ENCODE results near the gene TTLL8. TPM values are rescaled to one million over a fixed set of nuclear protein-coding genes. Genes with fewer than 3 reads are reported as not detected.

TTLL8 gene
- total RNA-seq, 2 donors from 2014 or later = not detected

DNA sequence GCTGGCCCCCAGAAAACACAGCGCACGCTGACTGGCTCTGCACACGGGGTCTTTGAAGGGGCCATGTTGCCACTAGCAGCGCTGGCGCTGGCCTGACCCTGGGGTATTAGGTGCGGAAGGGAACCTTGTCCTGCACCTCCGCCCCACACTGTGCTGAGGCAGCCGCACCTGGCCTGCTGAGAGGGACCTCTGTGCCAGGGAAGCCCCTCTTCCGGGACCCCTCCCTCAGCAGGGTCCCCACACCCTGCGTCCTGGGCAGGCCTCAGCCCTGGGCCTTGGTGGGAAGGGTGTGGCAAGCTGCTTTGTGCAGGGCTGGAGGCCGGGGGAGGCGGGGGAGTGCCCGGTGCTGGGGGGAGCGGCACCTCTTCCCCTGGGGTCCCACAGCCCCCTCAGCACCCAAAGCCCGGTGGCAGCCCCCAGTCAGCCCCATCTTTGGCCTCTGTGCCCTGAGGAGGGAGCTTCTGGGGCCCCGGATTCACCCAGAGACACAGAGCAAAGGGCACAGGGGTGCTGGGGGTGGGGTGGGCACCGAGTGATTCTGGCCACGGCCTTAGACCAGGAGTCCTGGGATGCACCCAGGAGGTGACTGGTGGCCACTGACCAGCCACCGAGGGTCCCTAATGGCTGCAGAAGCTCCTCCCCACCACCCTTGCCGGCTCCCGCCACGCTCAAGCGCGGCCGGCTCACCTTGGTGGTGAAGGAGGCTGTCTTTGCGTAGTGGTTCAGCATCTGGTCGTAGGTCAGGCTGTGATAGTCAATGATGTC, 11.4 kb downstream of the TTLL8 start:
- no peak for TF ChIP-seq POLR2A (IDR thresholded peaks at IDR 0.05)
- TF ChIP-seq, protein P1, sequence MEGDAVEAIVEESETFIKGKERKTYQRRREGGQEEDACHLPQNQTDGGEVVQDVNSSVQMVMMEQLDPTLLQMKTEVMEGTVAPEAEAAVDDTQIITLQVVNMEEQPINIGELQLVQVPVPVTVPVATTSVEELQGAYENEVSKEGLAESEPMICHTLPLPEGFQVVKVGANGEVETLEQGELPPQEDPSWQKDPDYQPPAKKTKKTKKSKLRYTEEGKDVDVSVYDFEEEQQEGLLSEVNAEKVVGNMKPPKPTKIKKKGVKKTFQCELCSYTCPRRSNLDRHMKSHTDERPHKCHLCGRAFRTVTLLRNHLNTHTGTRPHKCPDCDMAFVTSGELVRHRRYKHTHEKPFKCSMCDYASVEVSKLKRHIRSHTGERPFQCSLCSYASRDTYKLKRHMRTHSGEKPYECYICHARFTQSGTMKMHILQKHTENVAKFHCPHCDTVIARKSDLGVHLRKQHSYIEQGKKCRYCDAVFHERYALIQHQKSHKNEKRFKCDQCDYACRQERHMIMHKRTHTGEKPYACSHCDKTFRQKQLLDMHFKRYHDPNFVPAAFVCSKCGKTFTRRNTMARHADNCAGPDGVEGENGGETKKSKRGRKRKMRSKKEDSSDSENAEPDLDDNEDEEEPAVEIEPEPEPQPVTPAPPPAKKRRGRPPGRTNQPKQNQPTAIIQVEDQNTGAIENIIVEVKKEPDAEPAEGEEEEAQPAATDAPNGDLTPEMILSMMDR (IDR thresholded peaks at IDR 0.05) = no peak
- DNase-seq (no peak), ATAC-seq (no peak)
- Histone ChIP-seq H3K4me3 (no peak overlapping the region), H3K27me3 (no peaks in the 10 kb centered on the region), H3K9me3 (no peaks in the 10 kb centered on the region), H3K36me3 (replicated peaks in 1 of 2; ENCODE audit: insufficient read depth in 1 of 2, low read depth in 2 of 2) (no peaks in the 10 kb centered on the region), H3K4me1 (no peaks in the 10 kb centered on the region), H3K27ac (no peak overlapping the region)
- WGBS, 2 donors = 77 to 78% methylated on average over 13 to 27 of the region's 27 CpGs
- intact Hi-C loops (cut with DNase I) = no loop called here

DNA sequence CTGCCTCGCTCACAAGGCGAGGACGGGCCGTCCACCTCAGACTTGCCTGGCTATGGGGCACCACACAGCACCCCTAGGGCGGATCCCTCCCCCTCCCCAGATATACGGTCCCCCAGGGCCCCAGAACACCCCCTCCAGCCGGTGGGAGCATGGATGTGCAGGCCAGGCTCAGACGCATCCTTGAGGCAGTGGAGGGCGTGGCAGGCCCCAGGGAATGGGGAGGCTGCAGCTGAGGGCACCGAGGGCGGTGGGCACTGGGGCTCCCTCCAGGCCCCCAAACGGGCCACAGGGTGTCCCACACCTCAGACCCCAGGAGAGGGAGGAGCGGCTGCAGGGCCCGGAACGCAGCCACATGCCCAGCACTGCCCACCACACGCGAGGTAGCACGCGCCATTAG, 12.1 kb downstream of the TTLL8 start:
- Histone ChIP-seq H3K27me3 (no peaks in the 10 kb centered on the region), H3K9me3 (no peaks in the 10 kb centered on the region), H3K27ac (no peak overlapping the region), H3K4me1 (no peaks in the 10 kb centered on the region), H3K4me3 (no peak overlapping the region), H3K36me3 (replicated peaks in 1 of 2; ENCODE audit: insufficient read depth in 1 of 2, low read depth in 2 of 2) (no peaks in the 10 kb centered on the region)
- WGBS, 2 donors = 58 to 66% methylated on average over 11 to 18 of the region's 19 CpGs
- TF ChIP-seq POLR2A (IDR thresholded peaks at IDR 0.05) = no peak
- TF ChIP-seq, protein P1 (IDR thresholded peaks at IDR 0.05) = no peak
- intact Hi-C loops (cut with DNase I) = no loop called here
- DNase-seq (no peak), ATAC-seq (no peak)

DNA sequence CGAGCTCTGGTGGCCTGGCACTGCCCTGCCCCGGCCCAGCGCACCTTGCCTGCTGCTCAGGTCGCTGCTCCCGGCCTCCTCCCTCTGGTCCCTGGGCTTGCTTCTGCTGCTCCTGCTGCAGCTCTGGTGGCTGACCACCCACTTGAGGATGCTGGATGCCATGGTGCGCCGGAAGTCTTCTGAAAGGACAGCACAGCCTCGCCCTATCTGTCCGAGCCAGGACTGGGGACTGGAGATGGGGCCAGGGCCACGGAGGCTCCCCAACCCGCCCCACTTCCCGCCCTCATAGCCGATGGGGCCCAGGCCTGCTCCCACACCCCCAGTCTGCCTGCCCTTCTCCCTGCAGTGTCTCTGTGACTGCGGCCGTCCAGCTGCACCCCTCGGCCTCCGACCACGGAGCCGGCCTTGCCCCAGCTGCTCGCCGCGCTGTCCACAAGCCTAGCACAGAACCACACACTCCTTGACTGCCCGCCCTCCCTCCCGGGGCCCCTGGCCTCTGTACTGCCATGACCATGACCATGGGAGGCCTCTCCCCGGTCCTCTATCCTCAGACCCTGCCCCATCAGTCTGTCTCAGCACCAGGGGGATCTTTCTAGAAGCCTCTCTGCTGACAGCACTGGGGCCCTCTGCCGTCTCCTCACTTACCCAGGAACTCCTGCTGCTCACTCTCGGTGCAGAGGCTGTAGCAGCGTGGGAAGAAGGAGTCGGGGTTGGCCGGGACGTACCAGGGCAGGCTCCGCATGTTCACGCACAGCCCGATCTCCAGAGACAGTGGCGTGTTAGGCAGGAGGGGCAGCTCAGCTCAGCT, 12.7 kb downstream of the TTLL8 start:
- intact Hi-C loops (cut with DNase I) = no loop called here
- TF ChIP-seq, protein P1 (IDR thresholded peaks at IDR 0.05) = no peak
- no peak for TF ChIP-seq POLR2A (IDR thresholded peaks at IDR 0.05)
- Histone ChIP-seq H3K36me3 (replicated peaks in 1 of 2; ENCODE audit: insufficient read depth in 1 of 2, low read depth in 2 of 2) (no peaks in the 10 kb centered on the region), H3K27me3 (no peaks in the 10 kb centered on the region), H3K4me1 (no peaks in the 10 kb centered on the region), H3K4me3 (no peak overlapping the region), H3K9me3 (no peaks in the 10 kb centered on the region), H3K27ac (no peak overlapping the region)
- DNase-seq (no peak), ATAC-seq (no peak)
- 55 to 70% methylated on average over 13 to 29 of the region's 35 CpGs for WGBS, 2 donors

DNA sequence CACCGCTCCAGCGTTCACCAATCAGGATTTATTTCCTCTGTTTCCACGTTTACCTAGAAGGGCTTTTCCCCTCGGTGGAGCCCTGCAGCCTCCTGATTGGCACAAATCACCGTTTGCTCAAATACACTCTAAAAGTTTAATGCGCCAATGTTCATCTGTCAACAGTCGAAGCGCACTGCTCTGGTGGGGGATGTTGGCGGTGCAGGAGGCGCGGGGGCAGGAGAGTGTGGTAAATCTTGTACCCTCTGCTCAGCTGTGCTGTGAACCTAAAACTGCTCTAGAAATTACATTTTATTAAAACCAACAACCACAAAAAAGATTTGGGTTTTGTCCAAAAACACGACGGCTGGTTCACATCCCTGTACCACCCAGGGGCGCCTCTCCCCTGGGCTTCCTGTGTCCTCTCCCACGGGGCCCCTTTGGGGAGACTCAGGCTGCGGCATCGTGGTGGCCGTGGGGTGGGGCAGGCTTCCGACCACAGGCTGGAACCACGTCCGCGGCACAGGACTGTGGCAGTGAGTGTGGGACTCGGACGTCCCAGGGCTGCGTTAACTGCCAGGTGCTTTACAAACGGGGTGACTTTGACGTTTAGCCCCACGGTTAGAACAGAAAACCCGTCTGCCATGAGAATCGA, 13.5 kb downstream of the TTLL8 start:
- no peak for DNase-seq
- Histone ChIP-seq H3K4me3 (no peak overlapping the region), H3K27me3 (no peaks in the 10 kb centered on the region), H3K9me3 (no peaks in the 10 kb centered on the region), H3K27ac (no peak overlapping the region), H3K4me1 (no peaks in the 10 kb centered on the region), H3K36me3 (replicated peaks in 1 of 2; ENCODE audit: insufficient read depth in 1 of 2, low read depth in 2 of 2) (no peaks in the 10 kb centered on the region)
- ATAC-seq = no peak
- TF ChIP-seq, protein P1 (IDR thresholded peaks at IDR 0.05) = no peak
- TF ChIP-seq POLR2A (IDR thresholded peaks at IDR 0.05) = no peak
- intact Hi-C loops (cut with DNase I) = no loop called here
- 62 to 70% methylated on average over 23 to 30 of the region's 30 CpGs for WGBS, 2 donors
